ENCODE measurements around the gene IL17RD. TPM values are rescaled to one million over a fixed set of nuclear protein-coding genes. Genes with fewer than 3 reads are reported as not detected.

The IL17RD gene
- total and polyA plus RNA-seq, 2 of the 4 experiments (the other 2 are of a cell fraction), result 0.72 to 0.92 TPM

DNA sequence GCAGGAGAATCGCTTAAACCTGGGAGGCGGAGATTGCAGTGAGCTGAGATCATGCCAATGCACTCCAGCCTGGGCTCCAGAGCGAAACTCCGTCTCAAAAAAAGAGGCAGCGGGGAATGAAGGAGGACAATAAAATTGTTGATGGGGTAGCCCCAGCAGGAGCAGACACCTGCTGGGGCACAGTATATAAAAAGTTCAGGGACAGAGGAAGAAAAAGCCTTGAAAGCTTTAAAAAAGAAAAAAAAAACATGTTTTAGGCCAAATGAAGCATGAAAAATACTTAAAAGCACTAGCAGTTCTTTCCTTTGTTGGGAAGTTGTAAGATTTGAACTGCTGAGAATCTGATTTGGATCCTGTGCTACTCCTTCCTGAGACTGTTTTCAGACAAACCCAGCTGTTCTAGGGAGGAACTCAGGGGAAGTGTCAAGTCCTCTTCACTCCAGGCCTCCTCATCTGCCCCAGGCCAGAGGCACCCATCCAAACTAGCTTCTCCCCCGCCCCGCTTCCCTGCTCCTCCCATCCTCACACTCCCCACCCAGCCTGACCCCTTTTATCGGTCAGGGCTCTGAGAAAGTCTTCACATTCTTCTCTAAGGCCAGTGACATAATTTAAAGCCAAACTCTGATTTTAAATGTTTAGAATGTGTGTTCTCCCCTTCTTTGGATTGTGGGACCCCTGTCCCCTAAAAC, 4.9 kb downstream of the IL17RD start:
- H3K4ac ChIP-seq (ENCODE audit: low read depth, low read length), result no peak overlapping the region
- no peak overlapping the region for H3K9ac ChIP-seq (ENCODE audit: low read depth, low read length)
- no peak overlapping the region for H2BK5ac ChIP-seq (ENCODE audit: low read depth, low read length, poor library complexity, severe bottlenecking)
- intact Hi-C loops (cut with micrococcal nuclease), result loop anchor here (5.0 kb wide), 1 partner anchor 153 kb away; no protein-coding TSS in a partner anchor
- no peak for DNase-seq
- H2AK9ac ChIP-seq (replicated peaks; ENCODE audit: low read depth, low read length, poor library complexity), result no peak overlapping the region
- no peak overlapping the region for H2AK5ac ChIP-seq (ENCODE audit: low read depth, low read length)
- in situ Hi-C loops (cut with MboI; ENCODE audit: low sequenced_read_pairs), result loop anchor here (25.0 kb wide), 1 partner anchor 402 kb away; the partner anchor contains the start of gene PDE12
- 100% methylated on average over 3 of the region's 8 CpGs; no CpG with 5 or more reads in 1 of the 2 experiments for WGBS, 2 experiments (ENCODE audit: extremely low coverage in 2 of 2, insufficient read length in 1 of 2)
- no TSS peak for BruUV-seq (replicated peaks)
- no peak overlapping the region for H3K27ac ChIP-seq (ENCODE audit: insufficient read depth, low read length)
- H3K36me3 ChIP-seq (ENCODE audit: control insufficient read depth, insufficient read depth, low read length), result no peaks in the 10 kb centered on the region
- H3K56ac ChIP-seq (ENCODE audit: extremely low read depth, insufficient read depth, low read length), result no peak overlapping the region
- no peak overlapping the region for H3K23ac ChIP-seq (ENCODE audit: low read depth, low read length)
- CTCF ChIA-PET, result interaction anchor here (0.6 kb wide), 1 partner anchor 273 kb away, joined by 4 read pairs; no protein-coding TSS in a partner anchor
- H2BK15ac ChIP-seq (ENCODE audit: low read depth, low read length), result no peak overlapping the region
- H2BK120ac ChIP-seq (ENCODE audit: low read depth, low read length), result no peak overlapping the region
- H3K4me2 ChIP-seq (ENCODE audit: low read depth, low read length), result no peak overlapping the region
- no peaks in the 10 kb centered on the region for H3K9me3 ChIP-seq (ENCODE audit: control insufficient read depth, insufficient read depth, low read length)
- dilution Hi-C loops (cut with HindIII; ENCODE audit: low sequenced_read_pairs, unreplicated experiment), result no loop called here
- H4K91ac ChIP-seq (ENCODE audit: insufficient read depth, low read depth, low read length), result no peak overlapping the region
- POLR2A ChIA-PET (ENCODE audit: unreplicated experiment), result no interaction called here
- peaks cover 31% of the 10 kb centered on the region for H3K27me3 ChIP-seq (ENCODE audit: control insufficient read depth, insufficient read depth, low read length)
- H3K9me1 ChIP-seq (ENCODE audit: insufficient read depth, low read length), result no peaks in the 10 kb centered on the region
- H3K79me1 ChIP-seq (ENCODE audit: low read depth in 1 of 2, low read length in 2 of 2), result no peaks in the 10 kb centered on the region
- no peak overlapping the region for H3K18ac ChIP-seq (ENCODE audit: low read depth, low read length)
- no peak overlapping the region for H2AFZ ChIP-seq (replicated peaks; ENCODE audit: low read length, poor library complexity)
- no peaks in the 10 kb centered on the region; the same call in 1 of the 2 replicates for H4K20me1 ChIP-seq (ENCODE audit: insufficient read depth, low read length)
- H2BK20ac ChIP-seq (ENCODE audit: low read depth, low read length), result no peak overlapping the region
- no peak overlapping the region for H3K14ac ChIP-seq (replicated peaks; ENCODE audit: low read depth, low read length)
- H4K5ac ChIP-seq (ENCODE audit: low read depth, low read length), result no peak overlapping the region
- ATAC-seq (ENCODE audit: low read depth), result no peak
- TF ChIP-seq SMC3 (IDR thresholded peaks at IDR 0.05; ENCODE audit: low read depth, low read length) (no peak), RFX5 (IDR thresholded peaks at IDR 0.05; ENCODE audit: low read depth, low read length) (no peak), CEBPB (IDR thresholded peaks at IDR 0.05; ENCODE audit: low read depth, low read length) (no peak), MAZ (IDR thresholded peaks at IDR 0.05; ENCODE audit: borderline replicate concordance, low read depth, low read length) (no peak), MAFK (IDR thresholded peaks at IDR 0.05; ENCODE audit: low read depth, low read length) (no peak)
- TF ChIP-seq, protein P1, sequence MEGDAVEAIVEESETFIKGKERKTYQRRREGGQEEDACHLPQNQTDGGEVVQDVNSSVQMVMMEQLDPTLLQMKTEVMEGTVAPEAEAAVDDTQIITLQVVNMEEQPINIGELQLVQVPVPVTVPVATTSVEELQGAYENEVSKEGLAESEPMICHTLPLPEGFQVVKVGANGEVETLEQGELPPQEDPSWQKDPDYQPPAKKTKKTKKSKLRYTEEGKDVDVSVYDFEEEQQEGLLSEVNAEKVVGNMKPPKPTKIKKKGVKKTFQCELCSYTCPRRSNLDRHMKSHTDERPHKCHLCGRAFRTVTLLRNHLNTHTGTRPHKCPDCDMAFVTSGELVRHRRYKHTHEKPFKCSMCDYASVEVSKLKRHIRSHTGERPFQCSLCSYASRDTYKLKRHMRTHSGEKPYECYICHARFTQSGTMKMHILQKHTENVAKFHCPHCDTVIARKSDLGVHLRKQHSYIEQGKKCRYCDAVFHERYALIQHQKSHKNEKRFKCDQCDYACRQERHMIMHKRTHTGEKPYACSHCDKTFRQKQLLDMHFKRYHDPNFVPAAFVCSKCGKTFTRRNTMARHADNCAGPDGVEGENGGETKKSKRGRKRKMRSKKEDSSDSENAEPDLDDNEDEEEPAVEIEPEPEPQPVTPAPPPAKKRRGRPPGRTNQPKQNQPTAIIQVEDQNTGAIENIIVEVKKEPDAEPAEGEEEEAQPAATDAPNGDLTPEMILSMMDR (conservative IDR thresholded peaks at IDR 0.05; ENCODE audit: low read depth, low read length), result no peak
- TF ChIP-seq, protein P2, sequence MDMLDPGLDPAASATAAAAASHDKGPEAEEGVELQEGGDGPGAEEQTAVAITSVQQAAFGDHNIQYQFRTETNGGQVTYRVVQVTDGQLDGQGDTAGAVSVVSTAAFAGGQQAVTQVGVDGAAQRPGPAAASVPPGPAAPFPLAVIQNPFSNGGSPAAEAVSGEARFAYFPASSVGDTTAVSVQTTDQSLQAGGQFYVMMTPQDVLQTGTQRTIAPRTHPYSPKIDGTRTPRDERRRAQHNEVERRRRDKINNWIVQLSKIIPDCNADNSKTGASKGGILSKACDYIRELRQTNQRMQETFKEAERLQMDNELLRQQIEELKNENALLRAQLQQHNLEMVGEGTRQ (IDR thresholded peaks at IDR 0.05; ENCODE audit: low read depth, low read length), result no peak
- H4K8ac ChIP-seq (ENCODE audit: low read depth in 2 of 2, low read length in 2 of 2), result no peak overlapping the region
- H3K4me1 ChIP-seq (ENCODE audit: control insufficient read depth, insufficient read depth, low read length), result peaks cover 4% of the 10 kb centered on the region; the same call in 1 of the 2 replicates
- no peak overlapping the region for H3K4me3 ChIP-seq (ENCODE audit: insufficient read depth, low read depth, low read length)
